Endothelial cell of umbilical vein (primary cell): ENCODE measurements around the gene FAS.

Experiments
- EZH2 ChIP-seq: IDR thresholded peaks from 2 replicates; pipeline ENCODE4 v1.6.1; 2012; ENCODE audit warnings: borderline replicate concordance, low read depth, mild to moderate bottlenecking, moderate library complexity, low read length, inconsistent platforms; ENCODE audit not compliant: severe bottlenecking
- FOS ChIP-seq: IDR thresholded peaks from 2 replicates; pipeline ENCODE4 v1.6.1; 2011; ENCODE audit warnings: mild to moderate bottlenecking, low read length, moderate library complexity, borderline replicate concordance; ENCODE audit not compliant: insufficient read depth
- GATA2 ChIP-seq: IDR thresholded peaks from 2 replicates; pipeline ENCODE4 v1.7.0; 2011; ENCODE audit warnings: low read depth, mild to moderate bottlenecking, moderate library complexity, mixed read lengths, low read length; ENCODE audit not compliant: insufficient read length, insufficient read depth
- JUN ChIP-seq: IDR thresholded peaks from 2 replicates; pipeline ENCODE4 v1.6.1; 2011; ENCODE audit warnings: borderline replicate concordance, low read depth; ENCODE audit not compliant: insufficient read length, insufficient read depth
- MYC ChIP-seq: IDR thresholded peaks from one replicate; pipeline ENCODE4 v1.6.1; 2011; ENCODE audit warnings: mild to moderate bottlenecking, low read depth, low read length
- POLR2A ChIP-seq: IDR thresholded peaks from 2 replicates; pipeline ENCODE4 v1.6.1; 2012; ENCODE audit warnings: low read depth, mild to moderate bottlenecking, control low read depth, low read length
- POLR2AphosphoS5 ChIP-seq: IDR thresholded peaks from 2 replicates; pipeline ENCODE4 v1.6.1; 2012; ENCODE audit warnings: low read depth, mild to moderate bottlenecking, control low read depth, low read length, moderate library complexity; ENCODE audit not compliant: insufficient read depth
- TF ChIP-seq, protein P1 (sequence below), 2 donors: IDR thresholded peaks; 1 replicate in 1 of 2; 2 replicates in 1 of 2; pipeline ENCODE4 v1.5.1; 2011; ENCODE audit warnings: low read length in 2 of 2, mild to moderate bottlenecking in 2 of 2, moderate library complexity in 2 of 2, control low read depth in 1 of 2, inconsistent platforms in 1 of 2, low read depth in 1 of 2; ENCODE audit not compliant: insufficient read depth in 1 of 2; ENCODE audit errors: extremely low read depth in 1 of 2
- TF ChIP-seq, protein P2 (sequence below): IDR thresholded peaks from 2 replicates; pipeline ENCODE4 v1.6.1; 2011; ENCODE audit not compliant: insufficient read depth, insufficient read length

DNA sequence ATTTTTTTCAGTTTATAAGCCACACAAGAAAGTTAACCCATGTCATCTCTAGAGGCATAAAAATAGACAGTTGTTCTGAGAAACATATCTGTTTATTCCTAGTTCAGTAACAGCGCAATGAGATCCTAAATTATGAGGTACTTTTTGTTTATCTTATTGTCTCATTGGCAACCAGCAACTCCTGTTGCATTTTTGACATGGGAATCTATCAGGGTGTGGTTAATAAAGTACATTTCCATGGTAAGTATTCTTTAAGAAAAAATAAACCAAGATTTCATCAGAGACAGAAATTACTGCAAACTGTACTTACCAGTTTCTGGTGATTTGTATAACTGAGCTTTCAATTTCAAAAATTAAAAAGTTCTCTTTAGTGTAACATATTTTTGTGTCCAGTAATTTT lies 9.0 kb downstream of the FAS start:
- TF ChIP-seq POLR2A, result no peak
- TF ChIP-seq, protein P1, sequence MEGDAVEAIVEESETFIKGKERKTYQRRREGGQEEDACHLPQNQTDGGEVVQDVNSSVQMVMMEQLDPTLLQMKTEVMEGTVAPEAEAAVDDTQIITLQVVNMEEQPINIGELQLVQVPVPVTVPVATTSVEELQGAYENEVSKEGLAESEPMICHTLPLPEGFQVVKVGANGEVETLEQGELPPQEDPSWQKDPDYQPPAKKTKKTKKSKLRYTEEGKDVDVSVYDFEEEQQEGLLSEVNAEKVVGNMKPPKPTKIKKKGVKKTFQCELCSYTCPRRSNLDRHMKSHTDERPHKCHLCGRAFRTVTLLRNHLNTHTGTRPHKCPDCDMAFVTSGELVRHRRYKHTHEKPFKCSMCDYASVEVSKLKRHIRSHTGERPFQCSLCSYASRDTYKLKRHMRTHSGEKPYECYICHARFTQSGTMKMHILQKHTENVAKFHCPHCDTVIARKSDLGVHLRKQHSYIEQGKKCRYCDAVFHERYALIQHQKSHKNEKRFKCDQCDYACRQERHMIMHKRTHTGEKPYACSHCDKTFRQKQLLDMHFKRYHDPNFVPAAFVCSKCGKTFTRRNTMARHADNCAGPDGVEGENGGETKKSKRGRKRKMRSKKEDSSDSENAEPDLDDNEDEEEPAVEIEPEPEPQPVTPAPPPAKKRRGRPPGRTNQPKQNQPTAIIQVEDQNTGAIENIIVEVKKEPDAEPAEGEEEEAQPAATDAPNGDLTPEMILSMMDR (IDR thresholded peaks at IDR 0.05; ENCODE audit: extremely low read depth in 1 of 2, insufficient read depth in 1 of 2, low read depth in 1 of 2, low read length in 2 of 2), result no peak
- no peak for TF ChIP-seq EZH2
- no peak for TF ChIP-seq POLR2AphosphoS5
- TF ChIP-seq, protein P2, sequence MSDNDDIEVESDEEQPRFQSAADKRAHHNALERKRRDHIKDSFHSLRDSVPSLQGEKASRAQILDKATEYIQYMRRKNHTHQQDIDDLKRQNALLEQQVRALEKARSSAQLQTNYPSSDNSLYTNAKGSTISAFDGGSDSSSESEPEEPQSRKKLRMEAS, result no peak
- no peak for TF ChIP-seq JUN
- no peak for TF ChIP-seq MYC
- no peak for TF ChIP-seq GATA2
- no peak for TF ChIP-seq FOS
